ENCODE measurements around the gene CDHR2.

Gene CDHR2

GRCh38 chr5:176627582-176627981 lies 78.4 kb downstream of the CDHR2 start:
- Histone ChIP-seq H3K4me3 (ENCODE audit: low read depth, low read length) (no peak overlapping the region), H2BK12ac (ENCODE audit: low read length) (no peak overlapping the region), H3K4me2 (ENCODE audit: low read length) (no peak overlapping the region), H2BK5ac (ENCODE audit: low read depth, low read length, poor library complexity) (no peak overlapping the region), H3K18ac (ENCODE audit: low read length) (no peak overlapping the region), H3K14ac (ENCODE audit: low read length) (no peak overlapping the region), H3K9me3 (ENCODE audit: insufficient read depth, low read depth, low read length) (peaks cover 4% of the 10 kb centered on the region), H3K4me1 (ENCODE audit: control insufficient read depth in 1 of 2, insufficient read depth in 2 of 2, low read length in 2 of 2) (peaks cover 0 to 6% of the 10 kb centered on the region in 2 experiments), H2AFZ (ENCODE audit: insufficient read depth, low read length, poor library complexity) (no peak overlapping the region), H3K4ac (ENCODE audit: low read depth, low read length) (no peak overlapping the region), H4K12ac (ENCODE audit: low read depth, low read length) (no peak overlapping the region), H3K79me2 (ENCODE audit: control insufficient read depth, insufficient read depth, low read length, poor library complexity) (no peaks in the 10 kb centered on the region), H3K27ac (ENCODE audit: low read depth, low read length) (no peak overlapping the region), H3K79me1 (ENCODE audit: low read length) (no peaks in the 10 kb centered on the region), H4K8ac (ENCODE audit: low read depth, low read length) (no peak overlapping the region), H3K27me3 (ENCODE audit: insufficient read depth, low read length) (peaks cover 34% of the 10 kb centered on the region), H2BK120ac (ENCODE audit: insufficient read depth, low read length, poor library complexity) (no peak overlapping the region), H3K36me3 (ENCODE audit: control insufficient read depth in 1 of 2, insufficient read depth in 2 of 2, low read length in 2 of 2) (no peaks in the 10 kb centered on the region), H2AK5ac (ENCODE audit: low read length) (no peak overlapping the region), H3K9ac (ENCODE audit: low read length) (no peak overlapping the region), H3K23ac (ENCODE audit: low read length) (no peak overlapping the region), H4K91ac (ENCODE audit: low read depth, low read length) (no peak overlapping the region)
- no CpG with 5 or more reads among the region's 5 CpGs for WGBS (ENCODE audit: extremely low coverage, insufficient coverage, insufficient read length)
- DNase-seq: no peak

GRCh38 chr5:176628406-176629228 lies 79.5 kb downstream of the CDHR2 start:
- no peak overlapping the region for H4K91ac ChIP-seq (ENCODE audit: low read depth, low read length)

GRCh38 chr5:176629317-176629852 lies 80.2 kb downstream of the CDHR2 start:
- Histone ChIP-seq H2AK5ac (ENCODE audit: low read length) (no peak overlapping the region), H3K4me1 (ENCODE audit: control insufficient read depth in 1 of 2, insufficient read depth in 2 of 2, low read length in 2 of 2) (peaks cover 0 to 6% of the 10 kb centered on the region in 2 experiments), H3K9ac (ENCODE audit: low read length) (no peak overlapping the region), H3K9me3 (ENCODE audit: insufficient read depth, low read depth, low read length) (peaks cover 4% of the 10 kb centered on the region), H3K4ac (ENCODE audit: low read depth, low read length) (no peak overlapping the region), H2BK120ac (ENCODE audit: insufficient read depth, low read length, poor library complexity) (no peak overlapping the region), H4K8ac (ENCODE audit: low read depth, low read length) (no peak overlapping the region), H3K79me2 (ENCODE audit: control insufficient read depth, insufficient read depth, low read length, poor library complexity) (no peaks in the 10 kb centered on the region), H4K91ac (ENCODE audit: low read depth, low read length) (no peak overlapping the region), H3K79me1 (ENCODE audit: low read length) (no peaks in the 10 kb centered on the region), H3K14ac (ENCODE audit: low read length) (no peak overlapping the region), H2AFZ (ENCODE audit: insufficient read depth, low read length, poor library complexity) (no peak overlapping the region), H3K18ac (ENCODE audit: low read length) (no peak overlapping the region), H3K4me2 (ENCODE audit: low read length) (peak overlapping the region; percentile 88), H3K36me3 (ENCODE audit: control insufficient read depth in 1 of 2, insufficient read depth in 2 of 2, low read length in 2 of 2) (no peaks in the 10 kb centered on the region), H3K27ac (ENCODE audit: low read depth, low read length) (no peak overlapping the region), H3K4me3 (ENCODE audit: low read depth, low read length) (peak overlapping the region; percentile 43), H2BK5ac (ENCODE audit: low read depth, low read length, poor library complexity) (no peak overlapping the region), H3K27me3 (ENCODE audit: insufficient read depth, low read length) (peaks cover 34% of the 10 kb centered on the region), H3K23ac (ENCODE audit: low read length) (no peak overlapping the region), H4K12ac (ENCODE audit: low read depth, low read length) (no peak overlapping the region), H2BK12ac (ENCODE audit: low read length) (no peak overlapping the region)
- DNase-seq: no peak
- WGBS (ENCODE audit: extremely low coverage, insufficient coverage, insufficient read length): no CpG with 5 or more reads among the region's 34 CpGs

More at GRCh38 chr5:176628406-176629228, 79.5 kb downstream of the CDHR2 start:
- Histone ChIP-seq H2BK120ac (ENCODE audit: insufficient read depth, low read length, poor library complexity) (no peak overlapping the region), H3K79me1 (ENCODE audit: low read length) (no peaks in the 10 kb centered on the region), H4K12ac (ENCODE audit: low read depth, low read length) (no peak overlapping the region), H2BK5ac (ENCODE audit: low read depth, low read length, poor library complexity) (no peak overlapping the region), H3K27ac (ENCODE audit: low read depth, low read length) (no peak overlapping the region), H4K8ac (ENCODE audit: low read depth, low read length) (no peak overlapping the region), H3K18ac (ENCODE audit: low read length) (no peak overlapping the region), H3K79me2 (ENCODE audit: control insufficient read depth, insufficient read depth, low read length, poor library complexity) (no peaks in the 10 kb centered on the region), H3K9ac (ENCODE audit: low read length) (no peak overlapping the region), H3K4me2 (ENCODE audit: low read length) (no peak overlapping the region), H3K27me3 (ENCODE audit: insufficient read depth, low read length) (peaks cover 34% of the 10 kb centered on the region), H3K9me3 (ENCODE audit: insufficient read depth, low read depth, low read length) (peaks cover 4% of the 10 kb centered on the region), H2AK5ac (ENCODE audit: low read length) (no peak overlapping the region), H3K4me3 (ENCODE audit: low read depth, low read length) (no peak overlapping the region), H3K4ac (ENCODE audit: low read depth, low read length) (no peak overlapping the region), H3K36me3 (ENCODE audit: control insufficient read depth in 1 of 2, insufficient read depth in 2 of 2, low read length in 2 of 2) (no peaks in the 10 kb centered on the region), H3K4me1 (ENCODE audit: control insufficient read depth in 1 of 2, insufficient read depth in 2 of 2, low read length in 2 of 2) (peaks cover 0 to 6% of the 10 kb centered on the region in 2 experiments), H2BK12ac (ENCODE audit: low read length) (no peak overlapping the region), H2AFZ (ENCODE audit: insufficient read depth, low read length, poor library complexity) (no peak overlapping the region), H3K14ac (ENCODE audit: low read length) (no peak overlapping the region), H3K23ac (ENCODE audit: low read length) (no peak overlapping the region)
- no peak for DNase-seq
- WGBS (ENCODE audit: extremely low coverage, insufficient coverage, insufficient read length): no CpG with 5 or more reads among the region's 13 CpGs

- no peak within 1 kb of the TSS for H2BK120ac ChIP-seq (ENCODE audit: insufficient read depth, low read length, poor library complexity)
- H3K4me3 ChIP-seq (ENCODE audit: low read depth, low read length): peak within 1 kb of the TSS; percentile 43
- H3K9ac ChIP-seq (ENCODE audit: low read length): no peak within 1 kb of the TSS
- no peak within 1 kb of the TSS for H3K14ac ChIP-seq (ENCODE audit: low read length)
- no peaks in the 10 kb centered on the region for H3K79me1 ChIP-seq (ENCODE audit: low read length)
- H3K4ac ChIP-seq (ENCODE audit: low read depth, low read length): no peak within 1 kb of the TSS
- H4K12ac ChIP-seq (ENCODE audit: low read depth, low read length): no peak within 1 kb of the TSS
- DNase-seq: no peak
- peaks cover 34% of the 10 kb centered on the region for H3K27me3 ChIP-seq (ENCODE audit: insufficient read depth, low read length)
- H2AK5ac ChIP-seq (ENCODE audit: low read length): no peak within 1 kb of the TSS
- peaks cover 0 to 6% of the 10 kb centered on the region in 2 experiments for H3K4me1 ChIP-seq (ENCODE audit: control insufficient read depth in 1 of 2, insufficient read depth in 2 of 2, low read length in 2 of 2)
- no peak within 1 kb of the TSS for H3K27ac ChIP-seq (ENCODE audit: low read depth, low read length)
- H2AFZ ChIP-seq (ENCODE audit: insufficient read depth, low read length, poor library complexity): no peak within 1 kb of the TSS
- H3K36me3 ChIP-seq (ENCODE audit: control insufficient read depth in 1 of 2, insufficient read depth in 2 of 2, low read length in 2 of 2): no peaks in the 10 kb centered on the region
- peak within 1 kb of the TSS; percentile 88 for H3K4me2 ChIP-seq (ENCODE audit: low read length)
- no peak within 1 kb of the TSS for H4K8ac ChIP-seq (ENCODE audit: low read depth, low read length)
- H2BK12ac ChIP-seq (ENCODE audit: low read length): no peak within 1 kb of the TSS
- H4K91ac ChIP-seq (ENCODE audit: low read depth, low read length): no peak within 1 kb of the TSS
- no peak within 1 kb of the TSS for H3K18ac ChIP-seq (ENCODE audit: low read length)
- peaks cover 4% of the 10 kb centered on the region for H3K9me3 ChIP-seq (ENCODE audit: insufficient read depth, low read depth, low read length)
- H3K23ac ChIP-seq (ENCODE audit: low read length): peak within 1 kb of the TSS; percentile 28
- no peak within 1 kb of the TSS for H2BK5ac ChIP-seq (ENCODE audit: low read depth, low read length, poor library complexity)
- H3K79me2 ChIP-seq (ENCODE audit: control insufficient read depth, insufficient read depth, low read length, poor library complexity): no peaks in the 10 kb centered on the region
- WGBS (ENCODE audit: extremely low coverage, insufficient coverage, insufficient read length): no CpG with 5 or more reads among the region's 94 CpGs
Measured at GRCh38 chr5:176629853-176630680, 80.9 kb downstream of the CDHR2 start, which contains the start of the genes EIF4E1B and SNCB. Gene EIF4E1B, plus strand, starts transcription at chr5:176630675. Its CDS starts 12,113 bp downstream, at chr5:176642788. Gene SNCB, minus strand, starts transcription at chr5:176630534. Its CDS starts 880 bp downstream, at chr5:176629654.
